Gastrocnemius medialis (tissue), 4 donors: ENCODE results near the gene LONRF2.

Source experiments
- POLR2A ChIP-seq, 2 donors: fragments of 450-650 bp; IDR thresholded peaks; one replicate each; pipeline ENCODE4 v1.6.1; 2017; ENCODE audit warnings: antibody characterized with exemption in 2 of 2, mild to moderate bottlenecking in 2 of 2, moderate library complexity in 2 of 2
- TF ChIP-seq, protein P1 (sequence below), 5 experiments: fragments of 450-650 bp in 3 of 5; fragments of 200-600 bp in 2 of 5; sonication (generic) in 2 of 5; IDR thresholded peaks in 4 of 5; conservative IDR thresholded peaks in 1 of 5; 1 replicate in 4 of 5; 2 replicates in 1 of 5; pipeline ENCODE4 v1.5.1; 2016 to 2019; ENCODE audit warnings: antibody characterized with exemption in 5 of 5, mild to moderate bottlenecking in 3 of 5, moderate library complexity in 3 of 5

DNA sequence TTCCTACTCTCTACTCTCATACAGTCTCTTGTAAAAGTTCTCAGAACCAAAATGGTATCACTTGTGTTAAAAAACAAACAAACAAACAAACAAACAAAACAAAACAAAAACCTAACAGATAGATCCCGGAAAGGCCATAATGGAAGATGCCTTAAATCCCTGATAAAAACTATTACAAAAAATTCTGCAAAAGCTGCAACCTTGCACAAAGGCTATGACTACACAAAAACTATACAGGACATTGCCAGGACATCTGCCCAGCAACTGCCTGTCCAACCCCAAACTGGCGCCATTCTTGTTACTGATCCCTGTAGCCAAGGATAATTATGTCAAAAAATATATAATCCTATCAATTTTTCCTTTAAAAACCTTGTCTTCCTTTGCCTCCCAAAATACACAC lies 36.3 kb upstream of the LONRF2 start:
- TF ChIP-seq, protein P1, sequence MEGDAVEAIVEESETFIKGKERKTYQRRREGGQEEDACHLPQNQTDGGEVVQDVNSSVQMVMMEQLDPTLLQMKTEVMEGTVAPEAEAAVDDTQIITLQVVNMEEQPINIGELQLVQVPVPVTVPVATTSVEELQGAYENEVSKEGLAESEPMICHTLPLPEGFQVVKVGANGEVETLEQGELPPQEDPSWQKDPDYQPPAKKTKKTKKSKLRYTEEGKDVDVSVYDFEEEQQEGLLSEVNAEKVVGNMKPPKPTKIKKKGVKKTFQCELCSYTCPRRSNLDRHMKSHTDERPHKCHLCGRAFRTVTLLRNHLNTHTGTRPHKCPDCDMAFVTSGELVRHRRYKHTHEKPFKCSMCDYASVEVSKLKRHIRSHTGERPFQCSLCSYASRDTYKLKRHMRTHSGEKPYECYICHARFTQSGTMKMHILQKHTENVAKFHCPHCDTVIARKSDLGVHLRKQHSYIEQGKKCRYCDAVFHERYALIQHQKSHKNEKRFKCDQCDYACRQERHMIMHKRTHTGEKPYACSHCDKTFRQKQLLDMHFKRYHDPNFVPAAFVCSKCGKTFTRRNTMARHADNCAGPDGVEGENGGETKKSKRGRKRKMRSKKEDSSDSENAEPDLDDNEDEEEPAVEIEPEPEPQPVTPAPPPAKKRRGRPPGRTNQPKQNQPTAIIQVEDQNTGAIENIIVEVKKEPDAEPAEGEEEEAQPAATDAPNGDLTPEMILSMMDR (IDR thresholded peaks at IDR 0.05 in 4 of 5, conservative IDR thresholded peaks at IDR 0.05 in 1 of 5) = no peak
- no peak for TF ChIP-seq POLR2A (IDR thresholded peaks at IDR 0.05)
